ENCODE measurements around the gene BUD23.
"Not testable (repeated sequence)": the region's sequence is repeated elsewhere in the genome, so short reads cannot be mapped to it uniquely, and the experiment has no call there.

BUD23 gene

DNA sequence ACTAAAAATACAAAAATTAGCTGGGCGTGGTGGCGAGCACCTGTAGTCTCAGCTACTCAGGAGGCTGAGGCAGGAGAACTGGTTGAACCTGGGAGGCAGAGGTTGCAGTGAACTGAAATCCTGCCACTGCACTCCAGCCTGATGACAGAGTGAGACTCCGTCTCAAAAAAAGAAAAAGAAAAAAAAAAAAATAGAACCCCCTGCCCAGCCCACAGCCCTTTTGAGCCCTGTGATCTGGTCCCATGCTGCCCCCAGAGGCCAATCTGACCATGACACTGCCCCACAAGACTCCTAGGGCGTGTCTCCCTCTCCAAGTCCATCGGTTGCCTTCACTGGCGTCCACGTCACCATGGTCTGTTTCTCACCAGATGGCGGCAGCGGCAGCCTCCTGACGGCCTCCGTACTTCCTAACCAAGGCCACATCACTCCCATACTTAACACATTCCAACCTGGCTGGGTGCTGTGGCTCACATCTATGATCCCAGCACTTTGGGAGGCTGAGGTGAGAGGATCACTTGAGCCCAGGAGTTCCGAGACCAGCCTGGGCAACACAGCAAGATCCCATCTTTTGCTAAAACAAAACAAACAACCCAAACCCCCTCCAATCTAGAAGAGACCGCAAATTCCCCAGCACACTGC lies 18.1 kb downstream of the BUD23 start:
- peak; percentile 60 for DNase-seq

DNA sequence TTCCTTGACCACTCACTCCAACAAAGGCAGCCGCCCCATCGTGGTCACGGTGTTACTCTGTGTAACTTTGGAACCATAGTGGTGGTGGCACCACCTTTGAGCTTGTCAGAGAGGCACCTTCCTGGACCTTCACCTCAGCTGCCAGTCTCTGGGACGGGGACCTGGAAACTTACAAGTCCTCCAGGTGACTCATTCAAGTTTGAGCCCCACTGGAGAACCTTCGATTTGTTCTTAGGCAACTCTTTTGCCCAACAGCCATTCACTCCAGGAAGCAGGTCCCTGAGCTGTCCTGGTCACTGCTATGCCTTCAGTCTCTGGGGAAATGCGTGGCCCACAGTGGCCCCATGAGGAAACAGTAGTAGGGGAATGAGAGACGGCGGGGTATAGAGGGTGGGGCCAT lies 18.8 kb downstream of the BUD23 start:
- DNase-seq: no peak

DNA sequence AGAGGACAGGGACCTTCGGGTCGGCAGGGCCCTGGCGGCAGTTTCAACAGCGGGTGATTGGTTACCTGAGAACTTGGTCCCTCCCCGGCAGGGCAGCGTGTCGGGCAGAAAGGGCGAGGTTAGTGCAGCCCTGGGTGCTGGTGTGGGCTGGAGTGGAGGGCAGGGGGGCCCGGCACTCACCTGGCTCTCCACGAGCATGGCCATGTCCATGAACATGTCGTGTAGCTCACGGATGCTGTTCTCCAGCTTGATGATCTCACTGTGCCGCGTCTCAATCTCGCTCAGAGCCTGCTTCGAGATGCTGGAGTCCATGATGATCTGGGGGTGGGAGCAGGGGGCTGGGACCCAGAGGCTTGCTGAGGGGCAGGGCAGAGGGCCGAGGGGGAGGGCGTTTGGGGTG lies 19.3 kb downstream of the BUD23 start:
- no peak for DNase-seq

DNA sequence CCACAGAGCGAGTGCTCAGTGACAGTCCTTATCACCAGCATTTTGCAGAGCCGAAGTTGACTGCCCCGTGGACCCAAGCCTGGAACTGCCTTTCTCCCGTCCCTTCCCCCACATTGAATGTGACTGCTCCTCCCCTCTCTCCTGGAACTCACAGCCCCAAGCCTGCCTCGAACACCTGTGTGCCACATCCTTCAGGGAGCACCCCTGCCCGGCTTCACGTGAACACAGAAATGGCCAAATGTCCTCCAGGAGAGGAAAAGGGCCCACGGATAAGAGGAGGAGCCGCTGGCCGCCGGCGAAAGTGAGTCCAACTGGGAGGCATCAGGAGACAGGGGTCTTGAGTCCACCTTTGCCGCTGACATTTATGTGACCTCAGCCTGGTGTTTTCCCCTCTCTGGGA lies 19.8 kb downstream of the BUD23 start:
- DNase-seq: no peak

DNA sequence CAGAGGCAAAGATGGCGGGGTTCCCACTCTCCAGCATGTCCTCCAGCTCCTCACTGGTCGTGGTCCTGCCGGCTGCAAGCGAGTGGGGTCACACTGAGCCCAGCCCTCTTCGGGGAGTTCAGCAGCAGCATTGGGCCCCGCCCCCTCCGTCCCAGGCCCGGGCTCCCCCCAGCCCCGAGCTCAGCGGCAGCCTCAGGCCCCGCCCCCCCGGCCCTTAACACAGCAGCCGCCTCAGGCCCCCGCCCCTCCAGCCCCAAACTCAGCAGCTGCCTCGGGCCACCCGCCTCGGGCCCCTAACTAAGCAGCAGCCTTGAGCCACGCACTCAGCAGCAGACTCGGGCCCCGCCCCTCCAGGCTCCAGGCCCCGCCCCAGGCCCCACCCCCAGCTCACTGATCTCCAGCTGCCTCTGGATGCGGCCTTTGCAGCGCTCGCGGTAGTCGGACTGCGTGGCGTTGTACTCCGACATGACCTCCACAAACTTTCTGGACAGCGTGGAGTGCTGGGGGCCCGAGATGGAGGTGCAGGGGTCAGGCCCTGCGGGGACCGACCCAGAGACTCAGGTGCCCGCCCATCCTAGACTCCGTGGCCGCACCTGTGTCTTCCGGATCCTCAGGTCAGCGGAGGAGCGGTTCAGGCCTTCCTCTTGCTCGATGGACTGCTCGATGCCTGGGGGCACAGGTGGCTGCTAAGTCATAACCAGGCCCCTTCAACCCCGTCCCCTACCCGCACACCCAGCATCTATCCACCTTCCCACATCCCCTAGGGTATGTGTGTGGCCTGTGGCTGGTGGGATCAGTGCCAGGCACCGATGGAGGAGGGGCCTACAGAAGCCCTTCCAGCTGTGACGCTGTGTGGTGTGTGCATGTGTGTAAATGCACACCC lies 20.6 kb downstream of the BUD23 start:
- DNase-seq: no peak

DNA sequence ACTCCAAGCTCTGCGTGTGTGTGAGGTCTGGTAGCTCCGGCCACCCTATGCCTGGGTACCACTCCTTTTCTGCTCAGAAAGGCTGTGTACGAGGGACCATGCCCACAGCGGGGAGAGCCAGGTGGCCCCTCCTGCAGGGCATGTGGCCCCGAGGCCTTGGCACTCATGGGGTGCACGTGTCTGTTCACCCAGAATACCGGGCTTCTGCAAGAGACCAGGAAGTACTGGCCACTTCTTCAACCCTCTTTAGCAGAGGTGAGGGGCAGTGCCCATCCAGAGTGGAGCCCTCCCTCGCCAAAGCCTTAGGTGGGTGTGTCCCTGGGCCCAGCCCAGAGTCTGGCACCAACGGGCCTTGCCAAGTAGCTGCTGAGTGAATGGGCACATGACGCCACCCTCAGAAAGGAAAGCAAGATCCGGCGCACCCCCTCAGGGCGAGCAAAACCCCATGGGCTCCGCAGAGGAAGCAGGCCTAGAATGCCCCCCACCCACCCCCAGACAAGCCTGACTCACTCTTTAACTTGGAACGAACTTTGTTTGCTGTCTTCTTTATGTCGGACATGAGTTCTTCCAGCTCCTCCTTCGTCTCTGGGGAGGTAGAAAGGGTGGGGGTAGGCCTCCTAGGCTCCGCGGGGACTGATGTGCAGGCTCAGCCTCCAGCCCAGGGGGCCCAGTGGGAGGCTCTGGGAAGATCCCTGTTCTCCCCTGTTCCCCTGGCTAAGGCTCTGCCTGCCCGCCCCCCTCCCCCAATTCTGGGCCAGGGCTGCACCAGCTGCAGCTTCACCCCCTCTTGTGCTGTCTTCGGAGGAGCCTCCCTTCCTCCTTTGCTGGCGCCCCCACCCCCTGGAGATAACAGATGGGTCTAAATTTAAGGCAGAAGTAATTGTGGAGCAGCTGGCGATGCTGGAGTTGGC lies 21.5 kb downstream of the BUD23 start:
- no peak for DNase-seq

DNA sequence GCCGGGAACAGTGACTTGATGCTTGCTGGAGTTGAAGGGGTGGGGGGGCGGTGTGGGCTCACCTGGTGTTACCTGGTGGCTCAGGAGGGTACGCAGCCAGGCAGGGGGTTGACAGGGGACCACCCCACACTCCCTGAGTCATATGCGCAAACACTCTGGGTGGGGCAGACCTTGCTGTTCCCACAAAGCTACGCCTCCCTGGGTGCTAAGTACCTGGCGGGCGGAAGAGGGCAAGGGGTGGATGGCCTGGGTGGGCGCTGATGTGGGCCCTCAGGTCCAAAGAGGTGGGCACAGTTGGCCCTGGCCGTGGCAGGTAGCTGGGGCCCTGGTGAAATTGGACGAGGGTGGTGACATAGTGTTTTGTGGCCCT lies 22.1 kb downstream of the BUD23 start:
- DNase-seq: no peak

DNA sequence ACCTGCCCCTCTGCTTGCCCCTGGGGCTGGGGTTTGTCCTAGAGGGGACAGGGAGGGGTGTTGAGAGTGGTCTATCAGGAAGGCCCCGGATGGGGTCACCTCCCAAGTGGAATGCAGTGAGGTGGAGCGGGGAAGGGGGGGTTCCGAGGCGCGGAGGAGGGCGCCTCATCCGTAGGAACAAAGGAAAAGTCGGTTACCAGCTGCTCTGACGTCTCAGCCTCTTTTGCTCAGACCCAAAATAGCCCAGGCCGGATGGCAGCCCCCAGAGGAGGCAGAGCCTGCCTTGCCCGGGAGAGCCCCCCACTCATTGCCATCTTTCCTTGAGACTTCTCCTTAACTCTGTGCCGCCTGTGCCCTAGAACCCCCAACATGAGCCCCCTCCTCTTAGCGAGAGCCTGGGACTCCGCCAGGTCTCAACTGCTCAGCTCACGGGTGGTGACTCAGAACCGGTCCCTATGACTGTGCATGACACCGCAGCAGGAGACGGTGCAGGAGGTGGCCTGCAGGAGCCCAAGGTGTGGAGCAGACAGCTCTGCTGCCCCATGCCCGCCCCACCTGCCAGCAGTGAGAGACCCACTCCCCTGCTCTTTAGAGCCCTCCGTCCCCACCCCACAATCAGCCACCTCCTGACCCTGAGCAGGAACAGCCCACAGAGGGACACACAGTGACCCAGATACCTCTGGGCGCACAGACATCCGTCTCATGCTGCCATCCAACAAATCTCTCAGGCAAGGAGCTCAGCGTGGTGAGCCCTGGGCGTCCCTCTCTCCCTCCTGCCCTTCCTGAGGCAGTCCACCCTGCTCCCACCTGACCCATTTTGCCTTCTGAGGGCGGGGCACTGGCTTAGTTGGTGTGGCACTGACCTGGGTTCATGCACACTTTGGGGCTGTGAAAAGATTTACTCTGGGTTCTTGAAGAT lies 23.0 kb downstream of the BUD23 start:
- DNase-seq: no peak

DNA sequence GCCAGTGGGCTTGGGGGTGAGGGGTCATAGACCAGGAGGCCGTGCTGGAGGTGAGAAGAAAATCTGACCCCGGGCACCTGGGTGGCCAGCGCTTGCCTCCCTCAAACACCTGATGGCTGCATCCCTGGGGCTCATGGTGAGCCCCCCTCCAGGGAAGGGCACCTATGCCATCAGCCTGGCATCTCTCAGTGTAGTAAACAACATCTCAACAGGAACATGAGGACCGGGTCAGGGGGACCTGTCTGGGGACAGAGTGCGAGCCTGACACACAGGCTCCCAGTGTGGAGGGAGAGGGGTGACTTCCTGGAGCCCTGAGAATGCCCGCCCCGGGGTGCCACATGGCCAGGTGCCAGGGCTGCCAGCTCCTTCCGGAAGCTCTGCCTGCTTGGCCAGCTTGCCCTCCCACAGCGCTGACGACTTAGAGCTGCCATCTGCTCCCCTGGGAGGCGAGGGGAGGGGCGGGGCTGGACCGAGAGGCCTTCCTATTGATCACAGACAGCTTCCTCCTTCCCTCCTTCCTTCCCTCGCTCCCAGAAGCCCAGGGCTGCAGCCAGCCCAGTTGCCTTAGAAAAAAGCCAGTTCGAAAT lies 23.7 kb downstream of the BUD23 start:
- peak; percentile 92 for DNase-seq

DNA sequence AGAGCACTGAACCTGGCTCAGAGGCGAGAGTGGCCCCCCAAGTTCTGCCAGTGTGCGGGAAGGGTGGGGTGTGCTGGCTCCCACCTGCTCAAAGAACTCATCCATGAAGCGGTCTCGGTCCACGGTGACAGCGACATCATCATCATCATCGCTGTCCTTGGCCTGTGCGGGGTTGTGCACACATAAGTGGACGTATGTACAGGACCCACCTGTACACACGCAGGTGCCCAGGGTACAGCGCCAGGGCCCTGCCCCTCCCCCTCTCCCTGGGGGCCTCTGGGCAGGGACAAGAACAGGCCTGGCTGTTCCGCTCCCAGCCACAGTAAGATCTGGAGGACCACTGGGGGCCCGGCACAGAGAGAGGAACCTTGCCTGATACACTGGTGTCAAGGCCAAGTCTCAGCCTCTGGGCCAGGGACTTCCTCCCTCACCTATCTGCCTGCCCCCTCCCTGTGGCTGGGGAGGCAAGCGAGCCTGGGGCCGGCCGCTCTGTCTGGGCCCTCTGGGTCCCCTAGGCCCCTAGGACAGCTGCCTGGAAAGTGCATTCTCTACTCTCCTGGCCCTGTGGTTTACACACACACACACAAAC lies 25.7 kb downstream of the BUD23 start:
- no peak for DNase-seq

DNA sequence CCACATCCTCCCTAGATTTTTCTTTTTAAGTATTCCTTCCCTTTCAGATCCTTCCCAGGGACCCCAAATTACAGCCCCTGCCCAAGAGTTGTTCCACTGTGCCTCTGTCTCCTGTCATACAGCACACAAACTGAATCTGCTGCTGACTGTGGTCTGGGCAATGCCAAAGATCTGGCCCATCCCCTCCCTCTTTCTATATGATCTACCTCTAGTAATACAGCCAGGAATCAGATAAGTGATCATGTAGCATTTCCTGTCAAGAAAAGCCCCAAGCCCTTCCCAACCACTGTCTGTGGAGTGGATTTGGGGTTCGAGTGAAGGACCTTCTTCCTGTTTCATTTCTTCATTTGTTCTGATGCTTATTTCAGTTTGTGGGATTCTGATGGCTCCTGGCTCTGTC lies 29.4 kb downstream of the BUD23 start:
- DNase-seq: no peak

DNA sequence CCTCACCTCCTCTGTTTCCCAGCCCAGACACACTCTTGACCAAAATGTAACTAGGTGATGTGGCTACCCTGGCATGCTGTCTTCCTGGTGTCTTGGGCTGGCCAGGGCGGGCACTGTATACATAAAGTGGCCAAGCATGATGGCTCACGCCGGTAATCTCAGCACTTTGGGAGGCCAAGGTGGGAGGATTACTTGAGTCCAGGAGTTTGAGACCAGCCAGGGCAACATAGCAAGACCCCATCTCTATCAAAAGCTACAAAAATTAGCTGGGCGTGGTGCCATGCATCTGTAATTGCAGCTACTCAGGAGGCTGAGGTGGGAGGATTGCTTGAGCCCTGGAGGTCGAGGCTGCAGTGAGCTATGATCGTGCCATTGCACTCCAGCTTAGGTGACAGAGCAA lies 29.9 kb downstream of the BUD23 start:
- not testable (repeated sequence) for DNase-seq

DNA sequence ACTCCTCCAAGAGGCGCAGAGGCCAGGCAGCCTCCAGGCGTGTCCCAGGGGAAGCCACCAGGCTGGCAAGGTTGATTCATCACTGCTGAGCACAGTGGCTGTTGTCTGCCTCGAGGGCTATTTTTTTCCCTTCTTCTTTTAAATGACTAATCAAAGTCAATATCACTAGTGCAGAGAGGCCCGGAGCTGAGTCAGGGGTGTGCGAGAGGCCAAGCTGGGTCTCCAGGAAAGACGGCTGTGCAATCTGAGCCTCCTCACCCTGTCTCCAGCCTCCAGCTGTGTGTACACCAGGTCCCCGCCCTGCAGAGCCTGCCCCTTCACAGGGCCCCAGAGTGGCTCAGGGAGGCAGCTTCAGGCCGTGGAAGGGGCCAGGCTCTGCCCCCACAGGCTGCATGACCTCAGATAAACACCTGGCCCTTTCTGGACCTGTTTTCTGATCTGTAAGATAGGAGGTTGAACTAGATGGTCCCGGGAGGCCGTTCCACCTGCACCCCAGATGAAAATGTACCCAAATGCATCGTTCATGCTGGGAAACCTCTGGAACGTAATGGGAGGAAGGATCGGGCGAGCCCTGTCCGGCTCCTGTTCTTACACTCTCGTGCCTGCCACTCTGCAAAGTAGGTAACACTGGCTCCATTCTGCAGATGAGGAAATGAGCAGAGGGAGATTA lies 32.4 kb downstream of the BUD23 start:
- DNase-seq: no peak

DNA sequence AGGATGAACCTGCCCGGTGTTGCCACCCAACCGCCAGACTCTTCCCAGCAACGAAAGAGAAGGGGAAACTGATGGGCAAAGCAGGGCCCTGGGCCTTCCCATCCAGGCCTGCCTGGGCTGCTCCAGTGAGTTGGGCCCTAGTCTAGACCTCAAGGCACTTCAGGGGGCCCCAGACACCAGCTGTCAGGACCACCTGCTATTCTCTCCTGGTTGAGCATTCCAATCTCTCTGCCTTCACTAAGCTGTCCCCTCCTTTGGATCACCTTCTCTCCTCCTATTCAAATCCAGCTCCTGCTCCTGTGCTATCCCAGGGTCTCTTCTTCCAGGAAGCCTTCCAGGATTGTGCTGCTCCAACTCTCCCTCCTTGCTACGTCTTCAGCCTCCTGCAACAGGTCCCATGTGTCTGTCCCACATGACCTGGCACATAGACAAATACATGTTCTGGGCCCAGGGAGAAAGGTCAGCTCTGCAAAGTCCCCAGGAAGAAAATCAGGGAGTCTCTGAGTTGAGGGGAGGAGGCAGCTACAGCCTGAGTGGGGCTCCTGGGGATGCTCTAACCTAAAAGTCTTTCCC lies 33.0 kb downstream of the BUD23 start:
- DNase-seq: no peak

DNA sequence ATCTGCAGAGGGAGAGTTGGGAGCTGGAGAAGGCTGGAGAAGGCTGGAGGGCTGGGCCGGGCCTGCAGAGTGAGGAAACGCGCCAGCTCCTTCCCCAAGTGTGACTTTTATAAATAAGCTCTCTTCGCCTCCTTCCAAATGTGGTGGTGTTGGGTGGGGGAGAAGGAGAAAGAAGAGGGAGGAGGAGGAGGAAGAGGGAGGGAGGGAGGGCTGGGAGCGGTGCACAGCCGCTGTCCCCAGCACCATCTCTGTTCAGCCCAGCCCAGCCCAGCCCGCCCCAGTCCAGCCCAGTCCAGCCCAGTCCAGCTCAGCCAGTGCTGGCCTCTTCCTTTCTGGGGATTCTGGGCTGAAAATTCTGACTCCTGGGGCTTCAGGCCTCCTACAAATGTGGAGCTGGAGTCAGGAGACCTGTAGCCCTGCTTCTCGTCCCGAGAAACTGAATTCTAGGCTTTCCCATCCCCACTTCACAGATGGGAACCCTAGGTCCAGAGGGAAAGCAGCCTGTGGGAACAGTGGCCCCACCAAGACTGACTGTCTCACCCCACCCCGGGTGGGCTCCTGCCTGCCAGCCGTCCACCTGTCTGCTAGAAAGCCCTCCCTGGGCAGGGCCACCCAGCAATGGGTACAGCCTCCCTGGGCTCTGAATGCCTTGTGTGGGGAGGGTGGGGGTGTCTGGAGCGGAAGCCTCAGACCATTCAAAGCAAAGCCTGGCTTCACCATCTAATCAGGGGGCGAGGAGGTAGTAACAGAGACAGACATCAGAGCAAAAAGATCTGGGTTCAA lies 33.8 kb downstream of the BUD23 start:
- DNase-seq: no peak

DNA sequence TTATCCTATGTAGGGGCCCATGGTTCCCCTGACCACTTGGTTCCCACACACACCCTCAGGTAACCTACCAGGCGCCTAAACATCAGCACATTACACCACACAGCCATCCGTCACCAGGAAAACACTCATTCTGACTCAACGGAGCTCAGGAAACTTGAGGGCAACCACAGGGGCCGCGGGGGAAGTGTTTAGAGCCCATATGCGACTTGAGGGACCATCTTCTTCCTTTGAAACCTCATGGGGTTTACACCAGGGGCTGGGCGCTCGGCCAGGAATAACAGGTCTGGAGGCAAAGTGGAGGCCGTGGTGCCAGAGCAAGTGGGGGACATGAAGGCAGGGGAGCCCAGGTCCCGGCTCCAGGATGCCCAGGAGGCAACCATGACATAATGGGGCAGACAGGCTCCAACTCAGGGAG lies 34.6 kb downstream of the BUD23 start:
- no peak for DNase-seq

DNA sequence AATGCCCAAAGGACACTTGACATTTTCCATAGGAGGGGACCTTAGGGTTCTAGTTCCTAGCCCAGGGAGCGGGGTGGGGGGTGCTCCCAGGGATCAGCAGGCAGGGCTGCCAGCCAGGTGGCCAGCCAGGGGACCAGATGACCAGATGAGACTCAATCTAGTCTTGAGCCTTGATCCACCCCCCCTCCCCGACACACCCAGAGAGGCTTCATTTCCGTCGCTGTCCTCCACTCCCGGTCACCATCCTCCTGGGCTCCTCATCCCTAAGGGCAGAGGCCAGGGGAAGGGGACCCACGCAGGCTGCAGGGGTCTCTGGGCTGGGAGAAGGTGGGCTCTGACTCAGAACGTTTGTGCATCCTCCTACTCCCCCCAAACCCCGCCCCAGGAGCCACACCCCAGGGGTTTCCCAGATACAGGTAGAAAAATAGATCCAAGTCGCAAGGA lies 35.1 kb downstream of the BUD23 start:
- no peak for DNase-seq

DNA sequence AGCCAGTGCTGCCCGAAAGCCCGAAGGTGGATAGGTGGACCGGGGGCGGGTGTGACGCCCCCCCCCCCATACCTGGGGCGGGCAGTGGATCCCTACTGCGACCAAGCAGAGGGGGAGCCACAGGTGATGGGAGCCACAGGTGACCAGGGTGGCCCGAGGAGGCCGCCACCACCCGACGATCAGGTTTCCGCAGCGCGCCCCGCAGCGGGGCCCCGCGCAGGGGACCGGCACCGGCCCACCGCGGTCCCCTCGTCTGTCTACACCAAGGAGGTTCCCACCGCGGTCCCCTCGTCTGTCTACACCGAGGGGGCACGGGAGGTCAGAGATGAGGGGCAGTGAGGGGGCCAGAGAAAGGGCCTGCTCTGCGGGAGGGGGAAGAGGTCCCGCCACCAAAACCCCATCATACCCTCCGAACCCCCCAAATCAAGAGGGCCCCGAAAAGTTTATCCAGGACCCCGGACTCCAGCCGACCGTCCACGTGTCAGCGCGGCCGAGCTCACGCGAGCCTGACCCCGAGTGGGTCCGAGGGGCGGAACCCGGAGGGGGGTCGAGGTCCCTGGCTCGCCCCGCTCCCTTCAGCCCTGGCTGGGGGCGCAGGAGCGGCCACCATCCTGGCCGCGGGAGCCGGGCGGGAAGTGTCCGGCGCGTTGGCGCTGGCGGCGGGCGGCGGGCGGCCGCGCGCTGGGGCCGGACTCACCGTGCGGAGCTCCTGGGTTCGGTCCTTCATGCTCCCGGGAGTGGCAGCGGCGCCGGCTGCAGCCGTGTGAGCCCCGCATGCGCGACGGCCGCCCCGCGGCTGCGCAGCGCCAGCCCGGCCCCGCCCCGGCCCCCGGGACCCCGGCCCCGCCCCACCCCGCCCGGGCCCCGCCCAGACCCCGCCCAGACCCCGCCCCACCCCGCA lies 35.8 kb downstream of the BUD23 start, which contains the start of gene STX1A:
STX1A (minus strand) TSS at position 765 of the 901 bp plus-strand sequence; CDS start at position 727, 38 bp downstream.
- peak; percentile 88 for DNase-seq

DNA sequence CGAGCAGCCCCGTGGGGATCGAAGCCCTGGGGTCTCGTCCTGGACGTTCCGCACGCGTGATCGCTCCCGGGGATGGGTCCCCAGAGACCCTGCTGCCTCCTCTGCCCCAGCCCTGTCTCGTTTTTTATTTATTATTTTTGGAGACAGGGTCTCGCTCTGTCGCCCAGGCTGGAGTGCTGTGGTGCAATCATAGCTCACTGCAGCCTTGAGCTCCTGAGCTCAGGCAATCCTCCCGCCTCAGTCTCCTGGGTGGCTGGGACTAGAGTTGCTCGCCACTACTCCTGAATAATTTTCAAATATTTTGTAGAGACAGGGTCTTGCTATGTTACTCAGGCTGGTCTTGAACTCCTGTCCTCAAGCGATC lies 36.4 kb downstream of the BUD23 start:
- DNase-seq: no peak
